Hair follicular keratinocyte (primary cell): ENCODE data around the gene PITPNM3. TPM values are rescaled to one million over a fixed set of nuclear protein-coding genes. Genes with fewer than 3 reads are reported as not detected.

Source experiments
- total RNA-seq: library from RNA; depleted of rRNA; stranded (reverse); fragments of >200 nt; gene quantifications from 2 replicates; pipeline ENCODE4 v1.2.3, GENCODE V29; 2015

PITPNM3 gene
- 9.1 and 16.4 TPM in 2 replicates for total RNA-seq

DNA sequence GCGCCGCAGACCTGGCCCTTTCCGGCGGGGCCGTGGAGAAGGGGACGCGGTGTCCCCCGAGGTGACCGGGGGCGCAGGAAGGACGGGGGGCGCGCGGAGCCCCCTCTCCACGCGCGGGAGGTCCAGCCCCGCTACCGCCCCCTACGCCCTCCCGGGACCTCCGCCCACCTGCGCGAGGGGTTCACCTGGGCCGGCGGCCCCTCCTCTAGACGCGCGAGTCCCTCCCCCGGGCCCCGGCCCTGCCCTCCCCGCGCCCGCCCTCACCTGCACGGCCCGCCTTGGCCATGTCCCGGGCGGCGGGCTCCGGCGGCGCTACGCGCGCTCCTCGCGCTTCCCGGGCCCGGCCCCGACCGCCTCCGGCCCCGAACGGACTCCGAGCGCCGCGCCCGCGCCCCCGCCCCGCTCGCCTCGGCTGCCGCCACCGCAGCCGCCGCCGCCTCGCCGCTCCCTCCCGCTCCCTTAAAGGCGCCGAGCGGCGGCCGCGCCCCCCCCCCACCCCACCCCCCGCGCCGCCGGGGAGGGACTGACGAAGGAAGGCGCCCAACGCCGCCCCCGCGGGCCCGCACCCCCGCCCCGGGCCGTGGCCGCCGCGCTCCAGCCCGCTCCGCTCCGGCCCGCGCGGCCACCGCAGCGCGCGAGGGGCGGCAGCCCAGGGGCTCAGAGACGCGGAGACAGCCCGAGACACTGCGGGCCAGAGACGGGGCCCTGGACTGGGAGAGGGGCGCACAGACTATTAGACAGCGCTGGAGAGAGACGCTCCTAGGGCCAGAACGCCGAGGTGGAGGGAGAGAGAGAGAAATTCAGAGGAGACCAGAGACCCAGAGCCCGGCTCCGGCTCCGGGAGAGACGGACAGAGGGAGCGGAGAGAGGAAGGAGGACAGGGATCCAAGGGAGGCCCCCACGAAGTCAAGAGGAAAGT lies at the start of gene PITPNM3:
Gene PITPNM3 (minus strand): TSS at position 435 of the 919 bp plus-strand sequence. CDS start 149 bp downstream, at position 286.

DNA sequence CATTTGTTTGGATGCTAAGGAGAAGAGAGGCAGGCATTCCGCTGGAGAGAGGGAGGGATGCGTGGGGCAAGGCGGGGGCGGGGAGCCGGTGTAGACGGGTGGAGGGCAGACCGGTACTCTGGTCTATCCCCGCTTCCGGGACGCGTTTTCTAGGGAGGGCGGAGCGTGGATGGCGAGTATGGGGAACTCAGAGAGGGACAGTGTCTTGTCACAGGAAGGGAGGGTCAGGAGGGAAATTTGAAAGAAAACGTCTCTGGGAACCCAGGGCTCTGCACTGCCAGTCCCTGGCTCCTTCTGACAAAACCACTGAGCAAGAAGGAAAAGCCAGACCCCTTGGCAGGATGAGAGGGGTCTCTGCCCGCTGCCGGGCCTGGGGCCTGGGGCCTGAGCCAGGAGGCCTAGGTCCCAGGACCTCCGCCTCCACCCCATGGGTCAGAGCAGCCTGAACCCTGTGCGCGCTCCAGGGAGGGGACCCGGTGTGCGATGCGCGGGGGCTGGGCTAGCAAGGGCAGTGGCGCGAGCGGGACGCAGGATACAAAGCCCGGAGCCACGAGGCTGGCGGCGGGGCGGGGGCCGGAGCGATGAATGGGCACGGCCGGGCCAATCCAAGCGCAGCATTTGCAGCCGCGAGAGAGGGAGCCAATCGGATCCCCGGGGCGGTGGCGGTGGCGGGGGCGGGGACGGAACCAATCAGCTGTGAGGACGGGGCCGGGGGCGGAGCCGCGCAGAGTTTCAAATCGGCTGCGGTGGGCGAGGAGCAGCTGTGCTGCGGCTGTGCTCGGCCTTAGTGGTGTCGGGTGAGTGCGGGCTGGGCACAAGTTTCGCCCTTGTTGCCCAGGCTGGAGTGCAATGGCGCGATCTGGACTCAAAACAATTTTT lies 112.4 kb downstream of the PITPNM3 start, which contains the start of gene PIMREG:
Gene PIMREG (plus strand): TSS at position 764 of the 879 bp plus-strand sequence. CDS start 656 bp downstream, outside the sequence.

DNA sequence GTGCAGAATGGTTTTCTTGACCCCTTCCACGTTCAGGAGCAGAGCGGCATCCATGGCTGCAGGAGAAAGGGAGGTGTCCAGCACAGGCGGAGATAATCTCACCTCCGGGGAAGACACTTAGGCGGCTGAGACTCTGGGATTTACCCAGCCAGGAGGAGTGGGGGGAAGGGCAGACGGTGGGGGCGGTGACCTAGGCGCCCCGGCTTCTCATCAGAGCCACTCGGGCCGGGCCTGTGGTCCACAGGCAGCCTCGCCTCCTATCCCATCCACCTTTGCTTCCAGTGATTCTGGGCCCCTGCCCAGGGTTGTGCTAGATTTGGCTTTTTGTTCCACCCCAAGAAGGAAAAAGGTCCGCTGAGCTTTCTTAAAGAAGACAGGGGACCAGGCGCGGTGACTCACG lies 121.3 kb downstream of the PITPNM3 start, which contains the start of gene AIPL1:
Gene AIPL1 (minus strand): TSS at position 71 of the 400 bp plus-strand sequence. CDS start 17 bp downstream, at position 54.

Other genes starting within 250 kb of the PITPNM3 start
- gene AIPL1, start 121.4 kb downstream of the PITPNM3 start, total RNA-seq = not detected in 2 replicates
- gene PIMREG, start 112.1 kb downstream of the PITPNM3 start, total RNA-seq = 9.8 and 33.9 TPM in 2 replicates
- 8.2 and 10.5 TPM in 2 replicates for gene KIAA0753, start 84.2 kb upstream of the PITPNM3 start, total RNA-seq
- 1,303 and 1,503 TPM in 2 replicates for gene TXNDC17, start 84.5 kb upstream of the PITPNM3 start, total RNA-seq
- 8.4 and 10.1 TPM in 2 replicates for gene MED31, start 95.0 kb upstream of the PITPNM3 start, total RNA-seq
- gene C17orf100, start 95.2 kb upstream of the PITPNM3 start, total RNA-seq = 0.23 and 0.38 TPM in 2 replicates
- 0.86 and 0.95 TPM in 2 replicates for gene SLC13A5, start 156.8 kb upstream of the PITPNM3 start, total RNA-seq
- gene XAF1, start 199.5 kb upstream of the PITPNM3 start, total RNA-seq = 0.84 and 2.0 TPM in 2 replicates
- gene FBXO39, start 219.7 kb upstream of the PITPNM3 start, total RNA-seq = 3.2 and 9.3 TPM in 2 replicates